ENCODE data around the gene TYW3. TPM values are rescaled to one million over a fixed set of nuclear protein-coding genes. Genes with fewer than 3 reads are reported as not detected.

The TYW3 gene
- total and polyA plus RNA-seq, 2 of the 4 experiments (the other 2 are of a cell fraction): 9.3 to 16.5 TPM

DNA sequence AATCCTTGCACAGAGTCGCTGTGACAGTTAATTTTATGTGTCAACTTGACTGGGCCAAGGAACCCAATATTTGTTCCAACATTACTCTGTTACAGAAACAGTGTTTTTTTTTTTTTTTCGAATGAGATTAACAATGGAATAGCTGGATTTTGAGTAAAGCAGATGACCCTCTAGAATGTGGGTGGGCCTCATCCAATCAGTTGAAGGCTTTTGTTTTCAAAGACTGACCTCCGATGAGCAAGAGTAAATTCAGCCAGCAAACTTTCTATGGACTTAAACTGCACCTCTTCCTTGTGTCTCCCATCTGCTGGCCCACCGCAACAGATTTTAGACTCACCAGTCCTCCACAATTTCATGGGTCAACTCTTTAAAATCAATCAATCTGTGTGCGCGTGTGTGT is 17.1 kb upstream of the TYW3 start:
- ATAC-seq (ENCODE audit: low read depth) (no peak), DNase-seq (no peak)
- intact Hi-C loops (cut with micrococcal nuclease) (loop anchor here (2.0 kb wide), 1 partner anchor 13 kb away; no protein-coding TSS in a partner anchor), in situ Hi-C loops (cut with MboI; ENCODE audit: low sequenced_read_pairs) (no loop called here), dilution Hi-C loops (cut with HindIII; ENCODE audit: low sequenced_read_pairs, unreplicated experiment) (no loop called here)
- no peak overlapping the region for H2BK20ac ChIP-seq (ENCODE audit: low read depth, low read length)
- H3K9ac ChIP-seq (ENCODE audit: low read depth, low read length): no peak overlapping the region
- H3K9me1 ChIP-seq (ENCODE audit: insufficient read depth, low read length): peaks cover 6% of the 10 kb centered on the region
- H3K56ac ChIP-seq (ENCODE audit: extremely low read depth, insufficient read depth, low read length): no peak overlapping the region
- ChIA-PET POLR2A (ENCODE audit: unreplicated experiment) (no interaction called here), CTCF (interaction anchor here (1.5 kb wide), 1 partner anchor 18 kb away, joined by 3 read pairs; no protein-coding TSS in a partner anchor)
- no peak overlapping the region for H3K4ac ChIP-seq (ENCODE audit: low read depth, low read length)
- no peak overlapping the region for H3K23ac ChIP-seq (ENCODE audit: low read depth, low read length)
- H2BK5ac ChIP-seq (ENCODE audit: low read depth, low read length, poor library complexity, severe bottlenecking): no peak overlapping the region
- BruUV-seq (replicated peaks): no TSS peak
- H3K27ac ChIP-seq (ENCODE audit: insufficient read depth, low read length): no peak overlapping the region
- H4K5ac ChIP-seq (ENCODE audit: low read depth, low read length): no peak overlapping the region
- no peak overlapping the region for H4K8ac ChIP-seq (ENCODE audit: low read depth in 2 of 2, low read length in 2 of 2)
- H2BK120ac ChIP-seq (ENCODE audit: low read depth, low read length): no peak overlapping the region
- H3K14ac ChIP-seq (replicated peaks; ENCODE audit: low read depth, low read length): no peak overlapping the region
- WGBS, 2 experiments (ENCODE audit: extremely low coverage in 2 of 2, insufficient read length in 1 of 2): no CpG with 5 or more reads among the region's 6 CpGs
- H4K91ac ChIP-seq (ENCODE audit: insufficient read depth, low read depth, low read length): no peak overlapping the region
- no peak for TF ChIP-seq SMC3 (IDR thresholded peaks at IDR 0.05; ENCODE audit: low read depth, low read length)
- no peak for TF ChIP-seq RFX5 (IDR thresholded peaks at IDR 0.05; ENCODE audit: low read depth, low read length)
- TF ChIP-seq MAFK (IDR thresholded peaks at IDR 0.05; ENCODE audit: low read depth, low read length): no peak
- TF ChIP-seq CTCF (conservative IDR thresholded peaks at IDR 0.05; ENCODE audit: low read depth, low read length): no peak
- TF ChIP-seq RCOR1 (IDR thresholded peaks at IDR 0.05; ENCODE audit: insufficient replicate concordance, low read length): no peak
- no peak for TF ChIP-seq RAD21 (IDR thresholded peaks at IDR 0.05; ENCODE audit: low read length)
- TF ChIP-seq FOS (IDR thresholded peaks at IDR 0.05; ENCODE audit: low read depth, low read length): no peak
- no peak for TF ChIP-seq USF2 (IDR thresholded peaks at IDR 0.05; ENCODE audit: low read depth, low read length)
- peaks cover 9% of the 10 kb centered on the region for H3K36me3 ChIP-seq (ENCODE audit: control insufficient read depth, insufficient read depth, low read length)
- no peak overlapping the region for H3K4me3 ChIP-seq (ENCODE audit: insufficient read depth, low read depth, low read length)
- H2AK5ac ChIP-seq (ENCODE audit: low read depth, low read length): no peak overlapping the region
- no peaks in the 10 kb centered on the region for H3K9me3 ChIP-seq (ENCODE audit: control insufficient read depth, insufficient read depth, low read length)
- no peak overlapping the region for H3K4me2 ChIP-seq (ENCODE audit: low read depth, low read length)
- peaks cover 0 to 3% of the 10 kb centered on the region in 2 experiments; a peak in 3 of 4 replicates for H3K79me1 ChIP-seq (ENCODE audit: low read depth in 1 of 2, low read length in 2 of 2)
- no peak overlapping the region for H2AK9ac ChIP-seq (replicated peaks; ENCODE audit: low read depth, low read length, poor library complexity)
- no peaks in the 10 kb centered on the region for H3K27me3 ChIP-seq (ENCODE audit: control insufficient read depth, insufficient read depth, low read length)
- H3K4me1 ChIP-seq (ENCODE audit: control insufficient read depth, insufficient read depth, low read length): peaks cover 8% of the 10 kb centered on the region
- H2BK15ac ChIP-seq (ENCODE audit: low read depth, low read length): no peak overlapping the region
- no peak overlapping the region for H2AFZ ChIP-seq (replicated peaks; ENCODE audit: low read length, poor library complexity)
- no peaks in the 10 kb centered on the region for H4K20me1 ChIP-seq (ENCODE audit: insufficient read depth, low read length)
- no peak overlapping the region for H3K18ac ChIP-seq (ENCODE audit: low read depth, low read length)

Data from IMR-90 (cell line).